ENCODE results near the gene PAK6.

Gene PAK6

DNA sequence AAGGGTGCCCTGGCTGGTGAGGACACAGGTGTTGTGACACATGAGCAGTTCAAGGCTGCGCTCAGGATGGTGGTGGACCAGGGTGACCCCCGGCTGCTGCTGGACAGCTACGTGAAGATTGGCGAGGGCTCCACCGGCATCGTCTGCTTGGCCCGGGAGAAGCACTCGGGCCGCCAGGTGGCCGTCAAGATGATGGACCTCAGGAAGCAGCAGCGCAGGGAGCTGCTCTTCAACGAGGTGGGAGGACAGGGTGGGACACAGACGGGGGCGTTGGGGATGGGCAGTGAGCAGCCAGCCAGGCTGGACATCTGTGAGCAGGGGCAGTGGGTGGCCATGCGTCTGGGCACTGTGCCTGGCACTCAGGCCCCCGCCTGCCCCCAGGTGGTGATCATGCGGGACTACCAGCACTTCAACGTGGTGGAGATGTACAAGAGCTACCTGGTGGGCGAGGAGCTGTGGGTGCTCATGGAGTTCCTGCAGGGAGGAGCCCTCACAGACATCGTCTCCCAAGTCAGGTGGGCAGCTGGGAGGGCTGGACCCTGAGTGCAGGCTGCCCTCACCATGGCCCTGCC is 33.7 kb downstream of the PAK6 start:
- Histone ChIP-seq H3K9me3 (no peaks in the 10 kb centered on the region), H3K4me1 (peaks cover 0 to 2% (median 0%) of the 10 kb centered on the region in 4 donors), H3K27me3 (peaks cover 0 to 14% of the 10 kb centered on the region in 2 donors), H3K4me3 (no peak overlapping the region), H3K27ac (no peak overlapping the region), H3K36me3 (peaks cover 0 to 17% (median 0%) of the 10 kb centered on the region in 3 donors)
- DNase-seq: no peak
- TF ChIP-seq, protein P1, sequence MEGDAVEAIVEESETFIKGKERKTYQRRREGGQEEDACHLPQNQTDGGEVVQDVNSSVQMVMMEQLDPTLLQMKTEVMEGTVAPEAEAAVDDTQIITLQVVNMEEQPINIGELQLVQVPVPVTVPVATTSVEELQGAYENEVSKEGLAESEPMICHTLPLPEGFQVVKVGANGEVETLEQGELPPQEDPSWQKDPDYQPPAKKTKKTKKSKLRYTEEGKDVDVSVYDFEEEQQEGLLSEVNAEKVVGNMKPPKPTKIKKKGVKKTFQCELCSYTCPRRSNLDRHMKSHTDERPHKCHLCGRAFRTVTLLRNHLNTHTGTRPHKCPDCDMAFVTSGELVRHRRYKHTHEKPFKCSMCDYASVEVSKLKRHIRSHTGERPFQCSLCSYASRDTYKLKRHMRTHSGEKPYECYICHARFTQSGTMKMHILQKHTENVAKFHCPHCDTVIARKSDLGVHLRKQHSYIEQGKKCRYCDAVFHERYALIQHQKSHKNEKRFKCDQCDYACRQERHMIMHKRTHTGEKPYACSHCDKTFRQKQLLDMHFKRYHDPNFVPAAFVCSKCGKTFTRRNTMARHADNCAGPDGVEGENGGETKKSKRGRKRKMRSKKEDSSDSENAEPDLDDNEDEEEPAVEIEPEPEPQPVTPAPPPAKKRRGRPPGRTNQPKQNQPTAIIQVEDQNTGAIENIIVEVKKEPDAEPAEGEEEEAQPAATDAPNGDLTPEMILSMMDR (IDR thresholded peaks at IDR 0.05): no peak
- intact Hi-C loops (cut with DNase I; ENCODE audit: low total_unique reads): loop anchor here (2.0 to 5.0 kb wide), 2 partner anchors 54 to 225 kb away; no protein-coding TSS in a partner anchor

DNA sequence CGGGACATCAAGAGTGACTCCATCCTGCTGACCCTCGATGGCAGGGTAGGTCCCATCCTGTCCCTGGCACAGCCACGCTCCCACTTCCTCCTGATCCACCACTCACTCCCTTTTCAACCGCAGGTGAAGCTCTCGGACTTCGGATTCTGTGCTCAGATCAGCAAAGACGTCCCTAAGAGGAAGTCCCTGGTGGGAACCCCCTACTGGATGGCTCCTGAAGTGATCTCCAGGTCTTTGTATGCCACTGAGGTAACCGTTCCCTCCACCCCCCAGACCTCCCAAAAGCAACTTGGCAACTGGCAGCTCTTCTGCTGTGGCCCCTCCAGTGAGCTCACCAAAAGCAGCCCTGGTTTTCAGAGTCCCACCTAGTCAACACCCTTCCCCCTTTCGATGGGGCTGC is 34.6 kb downstream of the PAK6 start:
- Histone ChIP-seq H3K9me3 (no peaks in the 10 kb centered on the region), H3K4me3 (no peak overlapping the region), H3K27me3 (peaks cover 0 to 23% of the 10 kb centered on the region in 2 donors), H3K36me3 (peaks cover 0 to 11% (median 0%) of the 10 kb centered on the region in 3 donors), H3K27ac (no peak overlapping the region), H3K4me1 (peaks cover 0 to 2% (median 0%) of the 10 kb centered on the region in 4 donors)
- DNase-seq: no peak
- TF ChIP-seq, protein P1 (IDR thresholded peaks at IDR 0.05): no peak
- intact Hi-C loops (cut with DNase I; ENCODE audit: low total_unique reads): loop anchor here (2.0 to 5.0 kb wide), 2 partner anchors 55 to 226 kb away; no protein-coding TSS in a partner anchor

DNA sequence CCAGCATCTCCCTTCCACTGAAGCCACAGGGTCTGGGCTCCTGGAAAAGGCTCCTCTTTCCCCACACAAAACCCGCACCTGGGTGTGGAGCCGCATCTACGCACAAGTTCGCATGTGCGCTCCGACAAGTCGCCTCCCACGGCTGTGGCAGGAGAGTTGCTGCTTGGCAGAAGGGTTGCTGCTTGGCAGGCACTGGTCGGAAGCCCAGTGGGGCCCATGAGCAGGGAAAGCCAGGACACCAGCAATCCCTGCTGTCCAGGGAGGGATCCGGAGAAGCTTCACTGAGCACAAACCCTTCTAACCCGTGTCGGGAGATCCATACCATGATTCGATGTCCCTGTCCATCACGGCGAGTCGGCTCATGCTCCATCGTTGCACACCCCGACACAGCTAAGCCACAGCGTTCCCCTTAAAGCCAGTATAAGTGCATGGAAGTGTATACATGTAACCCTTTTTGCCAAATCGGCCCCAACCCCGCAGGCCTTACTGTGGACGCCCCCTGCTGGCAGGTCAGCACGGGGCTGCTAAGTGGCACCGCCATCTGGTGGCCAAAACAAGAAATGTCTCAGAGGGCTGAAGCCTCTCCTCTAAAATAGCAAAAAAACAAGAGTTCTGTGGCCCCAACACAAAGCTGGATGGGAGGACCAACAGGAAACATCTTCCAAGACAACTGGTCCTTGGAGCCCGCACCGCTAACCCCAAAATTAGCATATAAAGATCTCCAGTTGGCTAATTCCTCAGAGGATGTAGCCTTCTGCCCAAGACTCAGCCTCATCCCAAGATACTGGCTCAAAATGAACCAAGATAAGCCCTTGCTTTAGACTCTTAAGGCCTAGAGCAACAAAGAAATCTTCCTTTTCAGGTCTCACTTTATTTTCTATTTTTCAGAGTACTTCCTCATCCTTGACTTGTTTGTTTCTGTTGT is 35.7 kb downstream of the PAK6 start:
- intact Hi-C loops (cut with DNase I; ENCODE audit: low total_unique reads): loop anchor here (5.0 kb wide), 1 partner anchor 227 kb away; no protein-coding TSS in a partner anchor
- Histone ChIP-seq H3K4me3 (no peak overlapping the region), H3K4me1 (peaks cover 0 to 9% (median 2%) of the 10 kb centered on the region in 4 donors), H3K27me3 (peaks cover 0 to 35% of the 10 kb centered on the region in 2 donors), H3K36me3 (peaks cover 0 to 11% (median 0%) of the 10 kb centered on the region in 3 donors), H3K9me3 (no peaks in the 10 kb centered on the region), H3K27ac (no peak overlapping the region)
- peak; percentile 69 to 83 for DNase-seq
- TF ChIP-seq, protein P1 (IDR thresholded peaks at IDR 0.05): peak; percentile 100

DNA sequence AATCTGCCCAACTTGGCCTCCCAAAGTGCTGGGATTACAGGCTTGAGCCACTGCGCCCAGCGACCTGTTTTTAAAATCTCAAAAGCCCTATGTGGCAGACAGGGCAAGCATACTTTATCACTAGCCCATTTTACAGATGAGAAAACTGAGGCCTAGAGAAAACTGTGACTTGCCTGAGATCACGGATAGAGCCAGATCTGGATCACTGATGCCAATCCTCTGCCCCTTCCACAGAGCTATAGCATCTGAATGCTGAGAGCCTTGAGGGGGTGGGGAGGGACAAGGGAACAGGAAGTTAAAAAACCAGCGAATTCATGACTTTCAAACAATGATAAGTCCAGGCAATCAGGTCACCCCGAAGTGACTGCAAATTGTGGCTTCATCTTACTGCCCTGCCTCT is 36.7 kb downstream of the PAK6 start:
- Histone ChIP-seq H3K4me3 (no peak overlapping the region), H3K4me1 (peaks cover 0 to 12% (median 6%) of the 10 kb centered on the region in 4 donors), H3K27ac (no peak overlapping the region), H3K27me3 (peaks cover 0 to 44% of the 10 kb centered on the region in 2 donors), H3K36me3 (peaks cover 0 to 11% (median 0%) of the 10 kb centered on the region in 3 donors), H3K9me3 (no peaks in the 10 kb centered on the region)
- DNase-seq: no peak
- intact Hi-C loops (cut with DNase I; ENCODE audit: low total_unique reads): no loop called here
- TF ChIP-seq, protein P1 (IDR thresholded peaks at IDR 0.05): no peak

DNA sequence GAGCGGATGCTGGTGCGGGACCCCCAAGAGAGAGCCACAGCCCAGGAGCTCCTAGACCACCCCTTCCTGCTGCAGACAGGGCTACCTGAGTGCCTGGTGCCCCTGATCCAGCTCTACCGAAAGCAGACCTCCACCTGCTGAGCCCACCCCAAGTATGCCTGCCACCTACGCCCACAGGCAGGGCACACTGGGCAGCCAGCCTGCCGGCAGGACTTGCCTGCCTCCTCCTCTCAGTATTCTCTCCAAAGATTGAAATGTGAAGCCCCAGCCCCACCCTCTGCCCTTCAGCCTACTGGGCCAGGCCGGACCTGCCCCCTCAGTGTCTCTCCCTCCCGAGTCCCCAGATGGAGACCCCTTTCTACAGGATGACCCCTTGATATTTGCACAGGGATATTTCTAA is 37.1 kb downstream of the PAK6 start:
- intact Hi-C loops (cut with DNase I; ENCODE audit: low total_unique reads): no loop called here
- Histone ChIP-seq H3K36me3 (peaks cover 0 to 11% (median 0%) of the 10 kb centered on the region in 3 donors), H3K4me1 (peaks cover 0 to 12% (median 6%) of the 10 kb centered on the region in 4 donors)

More for the DNA sequence above, 37.1 kb downstream of the PAK6 start:
- Histone ChIP-seq H3K9me3 (no peaks in the 10 kb centered on the region), H3K4me3 (no peak overlapping the region), H3K27ac (no peak overlapping the region), H3K27me3 (peaks cover 0 to 48% of the 10 kb centered on the region in 2 donors)
- DNase-seq: no peak
- TF ChIP-seq, protein P1 (IDR thresholded peaks at IDR 0.05): no peak

All from tibial artery (tissue), 4 donors.